ENCODE results near the gene NUDCD3.

The NUDCD3 gene

DNA sequence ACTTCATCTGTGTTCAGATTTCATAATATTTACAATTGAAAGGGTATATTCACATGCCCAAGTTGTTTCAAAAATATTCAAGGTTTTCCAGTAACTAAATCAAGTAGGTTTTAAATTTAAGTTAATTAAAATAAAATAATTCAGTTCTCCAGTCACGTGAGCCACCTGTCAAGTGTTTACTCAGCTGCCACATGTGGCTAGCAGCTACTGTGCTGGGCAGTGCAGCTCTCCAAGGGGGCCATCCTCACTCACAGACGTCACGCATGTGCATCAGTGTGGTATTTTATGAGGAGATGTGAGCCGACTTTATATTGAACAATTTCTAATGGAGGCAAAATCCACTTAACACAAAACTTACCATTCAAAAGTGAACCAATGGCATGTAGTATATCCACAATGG is 95.4 kb downstream of the NUDCD3 start:
- no peak overlapping the region for H3K4me3 ChIP-seq (ENCODE audit: control insufficient read depth, low read depth, low read length)
- TF ChIP-seq, protein P1, sequence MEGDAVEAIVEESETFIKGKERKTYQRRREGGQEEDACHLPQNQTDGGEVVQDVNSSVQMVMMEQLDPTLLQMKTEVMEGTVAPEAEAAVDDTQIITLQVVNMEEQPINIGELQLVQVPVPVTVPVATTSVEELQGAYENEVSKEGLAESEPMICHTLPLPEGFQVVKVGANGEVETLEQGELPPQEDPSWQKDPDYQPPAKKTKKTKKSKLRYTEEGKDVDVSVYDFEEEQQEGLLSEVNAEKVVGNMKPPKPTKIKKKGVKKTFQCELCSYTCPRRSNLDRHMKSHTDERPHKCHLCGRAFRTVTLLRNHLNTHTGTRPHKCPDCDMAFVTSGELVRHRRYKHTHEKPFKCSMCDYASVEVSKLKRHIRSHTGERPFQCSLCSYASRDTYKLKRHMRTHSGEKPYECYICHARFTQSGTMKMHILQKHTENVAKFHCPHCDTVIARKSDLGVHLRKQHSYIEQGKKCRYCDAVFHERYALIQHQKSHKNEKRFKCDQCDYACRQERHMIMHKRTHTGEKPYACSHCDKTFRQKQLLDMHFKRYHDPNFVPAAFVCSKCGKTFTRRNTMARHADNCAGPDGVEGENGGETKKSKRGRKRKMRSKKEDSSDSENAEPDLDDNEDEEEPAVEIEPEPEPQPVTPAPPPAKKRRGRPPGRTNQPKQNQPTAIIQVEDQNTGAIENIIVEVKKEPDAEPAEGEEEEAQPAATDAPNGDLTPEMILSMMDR (conservative IDR thresholded peaks at IDR 0.05; ENCODE audit: control insufficient read depth, insufficient read depth, low read depth, low read length) = no peak
- no peak for DNase-seq (ENCODE audit: low read depth)

DNA sequence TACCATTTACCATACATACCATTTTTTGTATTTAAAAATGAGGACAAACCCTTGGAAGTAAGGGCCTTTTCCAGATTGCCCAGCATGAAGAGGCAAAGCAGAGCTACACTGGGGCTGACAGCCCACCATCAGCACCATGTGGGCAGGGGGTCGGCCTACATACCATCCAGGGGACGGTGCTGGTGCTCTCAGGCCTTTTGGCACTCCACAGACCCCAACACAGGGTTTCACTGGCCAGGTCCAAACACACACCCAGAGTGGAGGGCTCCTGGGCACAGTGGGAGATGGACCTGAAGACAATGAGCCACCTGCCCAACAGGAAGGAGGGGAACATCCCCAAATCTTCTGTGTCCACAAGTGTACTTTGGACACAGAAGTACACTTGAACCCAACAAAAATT is 95.8 kb downstream of the NUDCD3 start:
- H3K4me3 ChIP-seq (ENCODE audit: control insufficient read depth, low read depth, low read length) = no peak overlapping the region
- DNase-seq (ENCODE audit: low read depth) = no peak
- TF ChIP-seq, protein P1 (conservative IDR thresholded peaks at IDR 0.05; ENCODE audit: control insufficient read depth, insufficient read depth, low read depth, low read length) = no peak

DNA sequence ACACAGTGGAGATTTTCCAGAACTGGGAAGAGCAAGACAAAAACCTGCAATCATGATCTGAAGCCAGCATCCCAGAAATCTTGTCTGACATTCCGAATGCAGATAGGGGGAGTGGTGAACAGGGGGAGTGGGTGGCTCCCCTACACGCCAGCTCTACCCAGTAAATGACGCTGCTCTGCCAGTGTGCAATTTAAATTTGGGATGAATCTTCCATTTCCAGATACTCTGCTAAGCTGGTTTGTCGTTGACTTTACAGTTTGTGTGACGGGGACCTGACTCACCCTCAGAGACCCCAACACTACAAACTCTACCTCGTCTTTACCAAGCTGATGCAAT is 96.4 kb downstream of the NUDCD3 start:
- H3K4me3 ChIP-seq (ENCODE audit: control insufficient read depth, low read depth, low read length) = no peak overlapping the region
- DNase-seq (ENCODE audit: low read depth) = no peak
- TF ChIP-seq, protein P1 (conservative IDR thresholded peaks at IDR 0.05; ENCODE audit: control insufficient read depth, insufficient read depth, low read depth, low read length) = no peak

DNA sequence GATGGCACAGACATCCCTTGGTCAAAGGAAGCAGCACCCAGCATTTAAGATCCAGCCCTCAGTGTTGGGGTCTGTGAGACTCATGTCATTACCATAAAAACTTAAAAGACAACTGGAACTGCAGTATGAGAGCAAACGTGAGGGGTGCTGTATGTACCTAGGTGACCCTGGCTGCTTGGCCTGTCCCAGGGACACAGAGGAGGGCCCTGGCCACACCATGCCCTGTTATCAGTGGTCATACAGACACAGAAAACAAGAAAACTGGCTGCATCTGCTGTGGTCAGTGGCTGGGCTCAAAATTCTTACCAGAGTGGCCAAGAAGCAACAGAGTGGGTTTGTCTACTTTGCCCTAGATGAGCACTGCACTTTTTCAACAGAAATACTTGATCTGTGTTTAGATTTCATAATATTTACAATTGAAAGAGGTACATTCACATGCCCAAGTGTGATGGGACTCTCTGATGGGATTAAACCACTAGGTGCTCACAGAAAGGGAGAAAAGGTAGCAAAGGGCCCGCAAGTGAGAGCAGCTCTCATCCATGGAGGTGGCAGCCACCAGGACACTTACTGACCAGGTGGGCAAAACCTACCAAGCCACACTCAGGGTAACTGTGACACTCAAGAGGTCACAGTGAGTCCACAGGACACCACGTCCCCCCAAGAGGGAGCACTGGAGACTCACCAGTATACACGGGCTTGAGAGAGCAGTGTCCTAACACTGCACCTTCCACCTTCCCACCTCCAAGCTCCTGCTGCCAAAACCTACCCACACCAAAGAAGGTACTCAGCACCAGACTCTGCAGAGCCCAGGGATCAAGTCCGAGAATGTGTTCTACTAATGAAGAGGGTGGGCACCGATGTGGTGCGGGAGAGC is 97.0 kb downstream of the NUDCD3 start:
- TF ChIP-seq, protein P1 (conservative IDR thresholded peaks at IDR 0.05; ENCODE audit: control insufficient read depth, insufficient read depth, low read depth, low read length) = no peak
- DNase-seq (ENCODE audit: low read depth) = no peak
- H3K4me3 ChIP-seq (ENCODE audit: control insufficient read depth, low read depth, low read length) = no peak overlapping the region

DNA sequence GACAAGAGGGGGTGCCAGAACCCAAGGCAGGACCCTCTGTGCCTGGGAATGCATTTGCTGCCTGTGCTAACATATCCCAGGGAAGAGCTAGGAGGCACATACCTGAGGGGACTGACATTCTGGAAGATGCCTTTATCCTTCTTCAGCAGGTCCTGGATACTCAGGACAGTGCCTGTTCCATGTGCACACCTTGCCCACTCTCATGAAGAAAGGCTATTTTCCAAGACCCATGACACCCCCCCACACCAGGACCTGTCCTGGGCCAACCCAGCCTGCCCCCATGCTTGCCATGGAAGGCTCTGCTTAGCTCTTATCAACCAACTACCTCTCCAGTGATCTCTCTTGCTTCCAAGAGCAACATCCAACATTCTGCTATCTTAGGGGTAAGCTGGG is 97.8 kb downstream of the NUDCD3 start:
- no peak overlapping the region for H3K4me3 ChIP-seq (ENCODE audit: control insufficient read depth, low read depth, low read length)
- TF ChIP-seq, protein P1 (conservative IDR thresholded peaks at IDR 0.05; ENCODE audit: control insufficient read depth, insufficient read depth, low read depth, low read length) = no peak
- no peak for DNase-seq (ENCODE audit: low read depth)

DNA sequence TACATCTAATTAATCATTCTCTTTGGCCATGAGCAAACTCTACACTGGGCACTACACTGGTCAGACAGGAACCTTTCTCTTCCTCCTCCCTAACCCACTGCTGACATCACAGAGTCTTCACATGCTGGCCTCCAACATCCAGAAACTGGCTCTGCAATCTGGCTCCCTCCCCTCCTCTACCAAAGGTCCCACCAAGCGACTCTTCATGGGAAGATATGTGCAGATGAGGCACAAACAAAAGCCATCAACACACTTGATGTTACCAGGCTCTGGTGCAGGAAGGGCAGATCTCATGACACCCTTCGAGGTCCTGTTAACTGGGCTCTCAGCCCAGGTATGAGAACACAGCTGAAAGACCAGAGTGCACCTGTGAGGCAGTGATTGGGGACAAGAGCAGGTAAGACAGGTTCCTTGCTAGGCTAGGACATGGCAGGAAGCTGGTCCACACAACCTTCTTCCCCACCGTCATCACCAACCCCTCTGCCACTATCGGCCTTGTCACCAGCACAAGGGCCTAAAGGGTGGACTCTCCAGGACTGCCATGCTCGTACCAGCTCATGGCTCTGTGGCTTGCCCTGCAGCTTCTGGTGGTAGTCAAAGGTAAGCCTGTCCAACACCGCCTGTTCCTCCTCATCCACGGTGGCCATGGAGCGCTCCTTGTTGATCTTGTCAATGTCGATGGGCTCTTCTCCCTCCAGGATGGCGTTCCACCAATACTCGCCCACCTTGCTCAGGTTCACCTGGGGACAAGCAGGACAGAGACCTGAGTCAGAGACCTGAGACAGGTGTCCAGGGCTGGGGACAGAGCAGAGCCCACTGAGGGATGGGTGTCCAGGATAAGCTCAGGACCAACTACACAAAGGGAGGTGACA is 98.5 kb downstream of the NUDCD3 start:
- DNase-seq (ENCODE audit: low read depth) = no peak
- TF ChIP-seq, protein P1 (conservative IDR thresholded peaks at IDR 0.05; ENCODE audit: control insufficient read depth, insufficient read depth, low read depth, low read length) = no peak
- no peak overlapping the region for H3K4me3 ChIP-seq (ENCODE audit: control insufficient read depth, low read depth, low read length)
